Stimulated activated CD4-positive, alpha-beta T cell treated with anti-CD3 and anti-CD28 coated beads, Interleukin-2, amount 100 ng/mL, for 48 hours (primary cell): ENCODE results near the gene TOMM7.
"Not testable (repeated sequence)": the region's sequence is repeated elsewhere in the genome, so short reads cannot be mapped to it uniquely, and the experiment has no call there.

Source experiments
- DNase-seq, 2 donors: peaks; one replicate each; pipeline ENCODE4 v3.0.0-alpha.2; 2020

The TOMM7 gene

DNA sequence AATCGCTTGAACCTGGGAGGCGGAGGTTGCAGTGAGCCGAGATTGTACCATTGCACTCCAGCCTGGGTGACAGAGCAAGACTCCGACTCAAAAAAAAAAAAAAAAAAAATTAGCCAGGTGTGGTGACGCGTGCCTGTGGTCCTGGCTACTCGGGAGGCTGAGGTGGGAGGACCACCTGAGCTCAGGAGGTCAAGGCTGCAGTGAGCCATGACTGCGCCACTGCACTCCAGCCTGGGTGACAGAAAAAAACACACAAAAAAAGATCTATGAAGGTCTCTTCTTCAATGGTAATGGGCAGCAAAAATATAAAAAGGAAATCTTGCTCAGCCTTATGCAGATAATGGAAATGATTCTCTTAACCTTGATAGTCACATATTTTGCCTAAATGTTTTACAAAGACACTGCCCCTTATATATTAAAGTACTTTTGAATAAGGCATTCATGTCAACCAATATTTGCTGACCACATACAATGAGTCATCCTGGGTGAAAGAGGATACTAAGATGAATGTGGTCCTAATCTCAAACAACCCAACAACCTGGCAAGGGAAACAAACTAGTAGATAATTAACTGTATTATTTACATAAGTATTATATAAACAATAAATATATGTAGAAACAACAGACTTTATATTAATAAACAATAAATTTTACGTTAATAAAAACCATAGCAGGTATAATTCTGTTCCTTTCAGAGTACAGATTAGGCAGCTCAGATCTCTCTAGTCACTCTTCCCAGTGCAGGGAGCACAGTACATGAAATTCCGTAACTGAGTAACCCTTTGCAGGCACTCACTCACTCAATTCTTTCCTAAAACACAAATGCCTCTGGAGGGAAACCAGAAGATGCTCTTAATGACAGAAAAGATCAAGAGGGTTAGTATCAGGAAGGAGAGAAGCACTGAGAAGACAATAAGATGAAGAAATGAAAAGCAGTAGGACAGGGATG lies 8.1 kb downstream of the TOMM7 start:
- no peak for DNase-seq

DNA sequence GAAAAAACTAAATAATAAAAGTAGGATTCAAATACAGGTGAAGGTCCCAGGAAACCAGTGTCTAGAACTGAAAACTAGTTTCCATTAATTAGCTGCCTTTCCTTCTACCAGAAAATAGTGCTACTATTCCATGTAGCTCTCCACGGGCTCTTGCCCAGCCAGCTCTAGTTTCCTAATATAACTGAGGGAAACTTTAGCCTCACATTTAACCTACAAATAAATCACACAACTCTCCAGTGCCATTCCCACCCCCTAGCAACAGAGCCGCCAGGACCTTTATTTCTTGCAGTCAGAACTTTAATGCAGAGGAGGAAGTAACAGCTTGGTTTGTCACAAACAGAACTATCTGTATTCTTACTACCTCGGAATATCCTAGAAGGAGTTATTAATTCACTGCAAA lies 10.3 kb downstream of the TOMM7 start:
- DNase-seq, result no peak

DNA sequence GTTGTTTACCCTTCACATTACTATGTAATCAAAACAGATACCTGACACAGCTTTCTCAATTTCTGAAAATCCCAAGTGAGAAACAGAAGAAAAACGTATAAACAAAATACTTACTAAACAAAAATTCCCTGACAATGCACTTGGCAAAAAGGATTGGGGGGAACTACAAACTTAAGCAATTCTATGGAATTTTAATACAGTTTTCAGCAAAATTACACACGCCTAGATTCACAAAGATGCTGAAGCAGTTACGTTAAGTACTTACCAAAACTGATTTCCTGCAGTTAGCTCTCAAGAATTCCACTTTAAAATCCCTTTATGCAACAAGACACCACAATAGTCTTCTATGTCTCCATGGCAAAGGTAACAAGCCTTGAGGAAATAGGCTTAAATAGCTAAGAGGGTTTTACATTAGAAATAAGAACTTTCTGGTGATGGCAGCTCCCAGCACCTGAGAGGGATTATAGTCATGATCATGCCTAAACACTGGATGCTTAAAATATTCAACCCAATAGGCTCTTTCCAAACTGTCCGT lies 10.8 kb downstream of the TOMM7 start:
- no peak for DNase-seq

DNA sequence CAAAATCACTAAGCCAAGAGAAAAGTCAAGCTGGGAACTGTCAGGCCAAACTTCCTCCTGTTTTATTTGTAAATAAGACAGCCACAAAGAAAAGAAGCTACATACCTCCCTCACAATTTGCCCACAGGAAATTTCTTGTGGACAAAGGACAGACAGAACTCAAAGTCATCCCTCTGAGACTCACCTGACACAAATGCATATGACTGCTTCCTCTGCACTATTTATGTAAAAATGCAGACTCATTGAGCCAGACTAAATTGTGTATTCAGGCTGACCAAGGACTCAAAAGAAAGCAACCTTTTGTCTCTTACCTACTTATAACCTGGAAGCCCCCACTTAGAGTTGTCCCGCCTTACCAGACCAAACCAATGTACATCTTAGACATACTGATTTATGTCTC lies 11.8 kb downstream of the TOMM7 start:
- no peak for DNase-seq

DNA sequence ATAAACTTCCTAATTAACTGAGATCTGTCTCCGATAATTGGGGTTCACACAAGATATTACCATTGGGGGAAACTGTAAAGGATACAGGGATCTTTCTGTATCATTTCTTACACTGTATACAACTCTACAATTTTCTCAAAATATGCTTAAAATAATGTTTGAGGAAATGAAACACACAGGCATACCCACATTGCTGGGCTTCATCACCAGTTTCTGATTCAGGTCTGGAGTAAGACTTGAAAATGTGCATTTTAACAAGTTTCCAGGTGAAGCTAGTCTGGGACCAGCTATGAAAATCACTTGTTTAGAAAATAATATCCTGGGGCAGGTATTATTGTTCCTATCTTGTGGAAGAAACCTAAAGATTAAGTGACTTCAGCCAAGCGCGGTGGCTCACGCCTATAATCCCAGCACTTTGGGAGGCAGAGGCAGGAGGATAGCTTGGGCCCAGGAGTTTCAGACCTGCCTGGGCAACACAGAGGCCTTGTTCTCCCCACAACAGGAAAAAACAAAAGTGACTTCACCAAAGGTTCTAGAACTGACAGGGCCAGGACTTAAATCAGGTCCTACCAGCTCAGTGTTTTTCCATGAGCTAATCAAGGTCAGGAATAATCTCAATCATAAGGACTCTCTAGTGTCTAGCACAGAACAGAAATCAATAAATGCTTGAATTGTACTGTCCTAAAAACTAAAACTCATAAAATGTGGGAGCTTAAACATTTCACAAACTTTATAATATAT lies 12.6 kb downstream of the TOMM7 start:
- DNase-seq, result no peak

DNA sequence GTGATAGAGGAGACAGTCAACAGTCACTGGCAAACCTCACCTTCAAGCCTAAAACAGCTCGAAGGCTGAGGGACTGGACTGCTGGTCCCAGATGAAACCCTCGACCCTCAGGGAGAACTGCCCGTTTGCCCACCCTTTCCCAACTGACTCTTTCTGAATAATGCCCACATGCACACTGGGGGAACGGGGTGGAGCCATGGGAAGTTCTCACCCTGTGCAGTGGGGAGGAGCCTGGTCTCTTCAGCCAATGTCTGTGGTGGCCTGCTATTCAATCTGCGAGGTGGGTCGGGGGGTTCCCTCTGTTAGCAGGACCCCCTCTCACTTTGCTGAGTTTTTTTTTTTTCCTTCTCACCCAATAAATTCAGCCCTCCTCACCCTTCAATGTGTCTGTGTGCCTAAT lies 14.5 kb downstream of the TOMM7 start:
- no peak for DNase-seq

DNA sequence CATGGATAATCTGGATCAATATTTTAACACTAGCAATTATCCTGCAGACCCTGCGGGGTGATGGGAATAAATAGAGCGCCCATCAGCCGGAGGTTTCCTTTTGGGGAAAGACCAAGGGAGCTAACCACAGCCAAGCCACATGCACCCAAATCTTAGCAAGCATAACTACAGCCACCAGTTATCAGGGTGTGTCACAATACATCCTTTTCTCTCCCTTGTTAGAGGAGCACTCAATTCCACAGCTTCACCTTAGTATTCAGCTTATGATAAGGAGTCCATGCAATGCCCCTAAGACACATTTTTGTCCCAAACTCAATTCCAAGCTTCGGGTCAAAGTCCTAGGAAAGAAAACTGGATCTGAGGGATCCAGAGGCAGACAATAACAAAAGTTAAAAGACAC lies 15.9 kb downstream of the TOMM7 start:
- no peak for DNase-seq

DNA sequence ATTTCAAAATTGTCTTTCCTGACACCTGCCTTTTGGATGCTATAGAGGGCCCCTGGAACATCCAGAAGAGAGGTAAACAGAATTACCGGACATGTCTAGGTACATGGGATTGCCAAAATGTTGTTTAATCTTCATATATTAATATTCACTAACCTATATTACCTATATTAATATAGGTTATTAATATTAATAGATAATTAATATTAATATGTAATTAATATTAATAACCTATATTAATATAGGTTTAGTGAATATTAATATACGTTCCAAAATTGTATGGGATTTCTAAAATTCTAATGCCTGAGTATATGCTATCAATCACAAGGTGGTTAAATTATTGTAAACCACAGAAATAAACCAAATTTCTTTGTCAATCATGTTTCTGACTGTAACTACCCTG lies 17.4 kb downstream of the TOMM7 start:
- no peak for DNase-seq

DNA sequence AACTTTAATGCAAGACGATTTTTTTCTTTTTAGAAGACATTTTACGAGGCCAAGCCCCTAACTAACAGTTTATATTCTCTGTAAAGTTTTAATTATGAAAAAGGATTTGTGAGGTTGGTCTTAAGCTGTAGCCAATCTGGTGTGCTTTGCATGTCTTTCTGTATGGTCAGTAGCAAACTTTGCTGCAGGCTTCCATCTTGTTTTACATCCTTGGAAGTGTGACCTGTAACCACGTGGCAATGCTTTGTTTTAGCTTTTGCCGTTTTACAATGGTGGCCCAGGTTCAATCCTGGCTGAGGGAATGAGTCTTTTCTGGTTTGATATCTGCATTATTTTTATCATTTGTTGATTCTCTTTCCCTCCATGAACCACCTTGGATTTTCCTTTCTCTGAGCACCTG lies 19.8 kb downstream of the TOMM7 start:
- DNase-seq, result not testable (repeated sequence)

DNA sequence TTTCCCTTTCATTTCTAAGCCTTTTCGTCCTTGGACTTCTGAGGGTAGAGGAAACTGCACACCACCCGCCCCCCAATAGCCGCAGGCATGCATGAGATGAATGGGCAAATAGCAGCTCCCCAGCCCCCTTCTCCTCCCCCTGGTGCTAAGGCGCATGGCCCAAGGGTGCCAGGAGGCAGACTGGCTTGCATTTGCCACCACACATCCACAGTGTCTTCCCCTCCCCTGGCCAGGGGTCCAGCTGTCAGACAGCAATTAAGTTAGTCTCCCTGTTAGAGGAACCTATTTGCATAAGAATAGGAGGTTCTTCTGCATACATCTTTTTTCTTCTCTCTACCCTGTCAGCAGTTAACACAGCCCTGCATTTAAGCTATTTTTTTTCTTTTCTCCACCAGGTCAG lies 20.2 kb downstream of the TOMM7 start:
- DNase-seq, result no peak

DNA sequence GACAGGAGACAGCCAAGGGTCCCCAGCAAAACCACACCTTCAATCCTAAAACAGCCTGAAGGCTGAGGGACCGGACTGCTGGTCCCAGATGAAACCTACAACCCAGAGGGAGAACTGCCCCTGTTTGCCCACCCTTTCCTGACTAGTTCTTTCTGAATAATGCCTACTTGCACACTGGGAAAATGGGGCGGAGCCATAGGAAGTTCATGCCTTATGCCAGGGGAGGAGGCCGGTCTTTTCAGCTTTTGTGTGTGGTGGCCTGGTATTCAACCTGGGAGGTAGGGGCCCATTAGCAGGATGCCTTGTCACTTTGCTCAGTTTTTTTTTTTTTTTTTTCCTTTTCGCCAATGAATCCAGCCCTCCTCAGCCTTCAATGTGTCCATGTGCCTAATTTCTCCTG lies 20.7 kb downstream of the TOMM7 start:
- DNase-seq, result no peak

DNA sequence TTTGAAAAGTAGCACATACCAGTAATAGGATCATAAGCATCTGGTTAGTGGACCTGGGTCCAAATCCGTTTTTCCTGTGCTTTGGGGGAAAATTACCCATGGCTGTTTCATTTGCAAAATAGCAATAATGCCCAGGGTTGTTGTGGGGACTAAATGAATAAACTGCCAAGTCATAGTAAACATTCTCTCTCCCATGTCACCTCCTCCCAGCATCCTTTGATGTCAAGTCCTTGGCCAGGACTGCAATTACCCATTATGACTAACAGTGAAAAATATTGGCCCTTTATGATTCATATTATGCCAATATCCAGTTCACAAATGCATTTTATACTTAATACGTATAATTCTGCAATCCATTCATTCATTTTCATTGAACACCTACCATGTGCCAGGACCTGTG lies 23.0 kb downstream of the TOMM7 start:
- no peak for DNase-seq

DNA sequence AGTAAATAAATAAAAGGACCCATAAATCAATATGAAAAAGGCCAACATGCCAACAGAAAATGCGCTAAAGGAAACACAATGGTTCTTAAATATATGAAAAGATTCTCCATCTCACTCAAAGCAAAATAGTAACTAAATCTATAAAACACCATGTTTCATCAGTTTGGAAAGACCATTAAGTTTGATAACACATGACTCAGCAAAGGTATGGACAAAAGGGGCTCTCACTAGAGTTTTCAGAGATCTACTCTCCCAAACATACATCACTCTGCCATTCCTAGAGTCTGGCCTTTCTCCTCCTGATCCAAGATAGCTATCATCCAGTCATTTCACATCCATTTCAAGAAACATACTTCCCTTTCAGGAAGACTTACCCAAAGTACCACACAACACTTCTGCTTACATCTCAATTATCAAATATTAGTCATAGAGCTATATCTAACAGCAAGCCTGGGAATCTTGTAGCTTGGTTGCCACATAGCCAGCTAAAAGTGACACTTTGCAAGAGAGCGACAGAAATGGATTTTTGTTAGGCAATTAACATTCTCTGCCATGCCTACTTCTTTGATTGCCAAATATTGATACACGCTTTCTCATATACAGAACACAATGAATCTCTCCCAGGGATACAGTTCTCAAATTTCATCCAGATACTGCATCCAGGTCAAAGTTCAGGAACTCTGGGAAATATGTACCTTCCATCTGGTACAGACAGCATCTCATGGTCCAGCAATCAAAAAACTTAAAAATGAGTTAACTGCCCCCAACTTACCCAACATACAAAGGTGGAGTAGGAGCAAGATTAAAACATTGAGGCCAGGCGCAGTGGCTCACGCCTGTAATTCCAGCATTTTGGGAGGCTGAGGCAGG lies 28.8 kb downstream of the TOMM7 start:
- no peak for DNase-seq

DNA sequence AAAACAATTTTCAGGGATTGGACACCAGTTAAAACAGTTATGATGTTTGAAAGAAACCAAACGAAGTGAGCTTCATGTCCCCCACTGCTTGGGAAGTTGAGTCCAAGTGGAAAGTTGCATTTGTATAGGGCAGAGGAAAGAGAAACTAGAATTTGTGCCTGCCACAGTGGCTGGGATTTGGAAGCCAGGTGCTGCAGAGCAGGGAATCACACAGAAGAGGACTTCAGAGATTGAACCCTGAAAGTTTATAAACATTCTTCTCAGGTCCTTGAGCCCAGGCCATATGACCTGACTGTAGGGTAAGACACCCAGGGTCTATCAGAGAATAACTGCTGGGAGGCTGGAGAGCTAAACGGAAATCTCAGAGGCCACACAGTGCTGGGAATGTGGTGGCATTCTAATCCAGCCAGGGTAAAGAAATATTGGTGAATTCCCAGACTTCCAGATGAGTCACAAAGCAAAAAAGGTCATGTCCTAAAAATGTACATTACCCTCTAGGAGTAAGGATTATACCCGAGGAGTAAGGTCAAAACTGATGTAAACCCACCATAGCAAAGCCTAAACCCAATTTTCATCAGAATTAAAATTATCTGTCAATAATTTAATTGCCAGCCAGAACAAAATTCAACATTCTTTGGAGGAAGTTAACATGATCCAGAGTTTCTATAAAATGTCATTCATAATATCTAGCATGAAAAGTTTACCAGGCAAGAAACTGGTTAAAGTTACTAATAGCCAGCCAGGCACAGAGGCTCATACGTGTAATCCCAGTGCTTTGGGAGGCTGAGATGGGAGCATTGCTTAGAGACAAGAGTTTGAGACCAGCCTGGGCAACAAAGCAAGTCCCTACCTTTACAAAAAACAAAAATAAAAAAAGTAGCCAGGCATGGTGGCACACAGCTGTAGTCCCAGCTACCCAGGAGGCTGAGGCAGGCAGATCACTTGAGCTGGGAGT lies 31.2 kb downstream of the TOMM7 start:
- no peak for DNase-seq

DNA sequence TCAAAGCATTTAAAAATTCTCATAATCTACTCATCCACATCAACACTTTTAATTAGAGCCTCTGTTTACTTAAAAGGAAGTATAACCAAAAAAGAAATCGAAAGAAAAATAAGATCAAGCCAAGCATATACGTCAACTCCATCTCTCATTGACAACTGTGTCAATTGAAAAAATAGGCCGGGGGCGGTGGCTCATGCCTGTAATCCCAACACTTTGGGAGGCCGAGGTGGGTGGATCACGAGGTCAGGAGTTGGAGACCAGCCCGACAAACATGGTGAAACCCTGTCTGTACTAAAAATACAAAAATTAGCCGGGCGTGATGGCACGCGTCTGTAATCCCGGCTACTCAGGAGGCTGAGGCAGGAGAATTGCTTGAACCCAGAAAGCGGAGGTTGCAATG lies 32.0 kb downstream of the TOMM7 start:
- DNase-seq, result not testable (repeated sequence)

DNA sequence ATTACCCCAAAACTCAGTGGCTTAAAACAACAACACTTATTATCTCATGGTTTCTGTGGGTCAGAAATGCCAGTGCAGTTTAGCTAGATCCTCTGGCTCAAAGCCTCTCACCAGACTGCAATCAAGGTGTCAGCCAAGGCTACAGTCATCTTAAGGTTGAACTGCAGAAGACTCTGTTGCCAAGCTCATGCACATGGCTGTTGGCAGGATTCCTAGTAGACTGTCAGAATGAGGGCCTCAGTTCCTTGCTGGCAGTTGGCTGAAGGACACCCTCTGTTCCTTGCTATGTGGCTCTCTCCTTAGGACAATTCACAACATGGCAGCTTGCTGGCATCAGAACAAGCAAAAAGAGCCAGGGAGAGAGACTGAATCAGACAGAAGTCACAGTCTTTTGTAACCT lies 34.7 kb downstream of the TOMM7 start:
- DNase-seq, result no peak

DNA sequence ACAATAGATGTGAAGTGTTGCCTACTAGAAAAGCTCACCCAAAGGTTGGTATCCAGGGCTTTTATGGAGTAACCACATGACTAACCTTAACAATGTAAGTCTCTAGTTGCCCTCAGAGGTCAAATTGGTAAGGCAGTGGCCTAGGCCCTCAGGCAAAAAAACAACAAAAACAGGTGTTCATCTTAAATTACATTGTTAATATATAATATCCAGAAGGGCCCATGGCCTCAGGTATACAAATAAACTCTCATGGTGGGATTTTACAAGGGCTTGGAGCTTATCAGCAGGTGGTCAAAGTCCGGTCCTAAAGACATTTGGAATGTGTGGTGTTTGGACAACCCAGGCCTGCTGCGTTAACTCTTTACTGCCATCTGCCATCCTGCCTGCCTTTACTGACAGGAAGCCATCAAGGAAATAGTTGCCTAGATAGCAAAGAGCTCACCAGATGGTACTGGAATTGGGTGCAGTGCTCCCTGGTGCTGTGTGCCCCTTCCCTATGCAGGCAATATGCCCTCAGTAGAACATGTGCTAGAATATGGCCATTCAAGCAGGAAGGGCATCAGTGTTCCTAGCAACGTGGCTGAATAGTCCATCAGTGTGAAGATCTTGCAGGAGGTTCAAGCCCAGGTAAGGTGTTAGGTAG lies 36.2 kb downstream of the TOMM7 start:
- DNase-seq, result no peak

DNA sequence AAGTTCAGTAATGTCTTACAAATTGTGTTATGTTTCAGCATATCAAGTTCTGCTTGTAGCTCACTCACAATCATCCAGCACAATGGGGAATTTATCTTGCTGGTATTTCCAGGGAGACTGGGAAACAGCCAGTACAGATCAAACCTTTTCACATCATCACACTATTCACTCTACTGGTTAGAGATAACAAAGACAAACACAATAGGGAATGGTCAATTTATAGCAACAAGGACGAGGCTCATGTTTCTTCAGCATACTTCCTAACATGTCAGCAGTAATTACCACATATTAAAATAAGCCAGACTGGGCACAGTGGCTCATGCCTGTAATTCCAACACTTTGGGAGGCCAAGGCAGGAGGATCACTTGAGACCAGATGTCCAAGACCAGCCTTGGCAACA lies 38.3 kb downstream of the TOMM7 start:
- DNase-seq, result no peak

DNA sequence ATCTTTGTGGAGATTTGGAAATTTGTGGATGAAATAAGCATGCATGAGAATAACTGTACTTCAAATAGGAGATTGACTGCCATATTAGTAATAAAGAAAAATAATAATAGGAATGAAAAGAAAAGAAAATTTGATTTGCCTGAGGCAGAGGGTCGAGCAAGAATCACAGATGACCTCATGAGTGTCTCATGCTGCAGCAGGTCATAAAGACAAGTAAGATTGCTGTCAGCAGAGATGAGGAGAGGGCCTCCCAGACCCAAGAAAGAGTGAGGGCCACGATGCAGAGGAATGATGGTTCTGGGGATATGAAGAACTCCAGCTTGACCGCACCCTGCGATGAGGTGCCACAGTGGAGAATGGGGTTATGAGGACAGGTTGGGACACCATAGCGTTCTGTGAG lies 39.2 kb downstream of the TOMM7 start:
- no peak for DNase-seq

DNA sequence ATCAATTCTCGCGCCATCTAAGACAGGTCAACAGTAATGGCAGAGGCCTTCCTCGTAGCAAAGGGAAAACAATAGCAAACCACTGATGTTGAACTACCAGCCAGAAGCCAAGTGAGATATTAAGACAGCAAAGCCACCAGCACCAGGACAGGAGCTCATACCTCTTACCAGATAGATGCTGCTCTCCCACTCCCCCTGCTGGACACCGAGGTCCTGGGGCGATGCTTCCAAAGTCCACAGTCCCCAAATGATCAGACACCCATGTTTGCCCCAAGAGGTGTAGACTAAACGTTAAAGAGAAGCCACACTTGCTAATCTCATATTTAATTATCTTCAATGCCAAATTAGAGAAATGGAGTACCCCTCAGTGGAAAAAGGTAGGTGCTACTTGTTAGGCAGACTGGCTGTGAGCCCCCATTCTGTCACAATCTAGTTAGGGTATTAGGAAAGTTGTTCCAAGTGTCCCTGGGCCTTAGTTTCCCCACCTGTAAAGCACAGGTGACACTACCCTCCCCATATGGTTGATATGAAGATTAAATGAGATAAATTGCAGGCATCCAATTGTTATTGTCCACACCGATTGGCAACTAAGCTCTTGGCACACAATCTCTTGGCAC lies 39.9 kb downstream of the TOMM7 start:
- peak; percentile 75 to 76 for DNase-seq

DNA sequence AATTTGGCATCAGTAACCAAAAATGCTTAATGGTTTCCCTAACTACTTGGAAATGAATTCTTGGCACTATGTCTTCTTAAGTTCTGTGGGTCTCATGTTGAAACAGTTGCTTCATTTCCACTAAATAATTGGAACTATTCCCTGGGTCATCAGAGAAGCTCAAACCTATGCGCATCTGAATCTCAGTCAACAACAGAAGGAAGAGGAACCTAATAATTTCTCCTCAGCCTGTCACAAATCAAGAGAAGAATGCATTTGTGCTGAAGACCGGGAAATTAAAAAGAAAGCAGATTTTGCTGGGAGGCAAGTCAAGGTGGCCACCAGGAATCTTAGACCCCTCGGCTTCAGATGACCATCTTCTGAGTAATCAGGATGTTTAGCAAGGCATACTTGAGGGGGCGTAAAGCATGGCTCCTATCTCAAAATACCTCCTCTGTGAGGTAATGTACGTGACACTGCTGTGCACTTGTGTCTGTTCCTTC lies 41.4 kb downstream of the TOMM7 start:
- no peak for DNase-seq
